SK-N-SH (cell line): ENCODE data around the gene H2BK1. TPM values are rescaled to one million over a fixed set of nuclear protein-coding genes. Genes with fewer than 3 reads are reported as not detected.

ENCODE experiments used
- CTCF ChIA-PET: fragments of 300-600, 350-600 bp; formaldehyde crosslinking; extraction: SDS; loops from one replicate; lab custom pipeline; 2021; lab: Yijun Ruan, JAX
- POLR2A ChIA-PET: fragments of 350-600 bp; sonication (Branson Sonifier 250); formaldehyde crosslinking; extraction: SDS; loops from one replicate; lab custom pipeline; 2020; ENCODE audit warnings: antibody characterized with exemption, inconsistent platforms; lab: Yijun Ruan, JAX
- DNase-seq: peaks from one replicate; pipeline ENCODE4 v3.0.0; 2012
- H2AFZ ChIP-seq: fragments of 200-600 bp; sonication (generic); 2 replicates; pipeline ENCODE4 v1.8.1; 2016; ENCODE audit warnings: antibody characterized with exemption, mild to moderate bottlenecking, low read depth
- H3F3A ChIP-seq: fragments of 200-600 bp; sonication (generic); replicated peaks from 2 replicates; pipeline ENCODE3; 2016; ENCODE audit warnings: antibody characterized with exemption, mild to moderate bottlenecking; ENCODE audit not compliant: insufficient read depth
- H3K27ac ChIP-seq, 2 experiments: fragments of 200-500 bp in 1 of 2; fragments of 200-600 bp in 1 of 2; sonication (Bioruptor generic) in 1 of 2; sonication (generic), shearing (Covaris generic) in 1 of 2; 2 replicates each; pipeline versions ENCODE4 v1.5.1 to v1.6.1; 2014 to 2016; ENCODE audit warnings: low read depth in 2 of 2, inconsistent platforms in 1 of 2, low read length in 1 of 2, mild to moderate bottlenecking in 1 of 2, mixed read lengths in 1 of 2
- H3K27me3 ChIP-seq: fragments of 200-600 bp; sonication (generic), shearing (Covaris generic); 2 replicates; pipeline ENCODE4 v1.6.1; 2016; ENCODE audit warnings: mixed run types; ENCODE audit not compliant: insufficient read depth
- H3K36me3 ChIP-seq, 2 experiments: fragments of 200-500 bp in 1 of 2; fragments of 200-600 bp in 1 of 2; sonication (Bioruptor generic) in 1 of 2; sonication (generic) in 1 of 2; replicated peaks in 1 of 2; 2 replicates each; pipeline versions ENCODE3 to v1.5.1; 2014 to 2016; ENCODE audit warnings: low read length in 1 of 2, mild to moderate bottlenecking in 1 of 2; ENCODE audit not compliant: insufficient read depth in 2 of 2, control insufficient read depth in 1 of 2
- H3K4me1 ChIP-seq, 2 experiments: fragments of 200-500 bp in 1 of 2; fragments of 200-600 bp in 1 of 2; sonication (Bioruptor generic) in 1 of 2; sonication (generic), shearing (Covaris generic) in 1 of 2; 2 replicates each; pipeline versions ENCODE4 v1.5.1 to v1.6.1; 2014 to 2016; ENCODE audit warnings: low read depth in 1 of 2, low read length in 1 of 2, mixed run types in 1 of 2; ENCODE audit not compliant: insufficient read depth in 2 of 2, control insufficient read depth in 1 of 2
- H3K4me2 ChIP-seq: fragments of 200-600 bp; sonication (generic), shearing (Covaris generic); 2 replicates; pipeline ENCODE4 v1.6.1; 2017; ENCODE audit warnings: mixed run types
- H3K4me3 ChIP-seq, 2 experiments: fragments of 200-500 bp in 1 of 2; fragments of 200-600 bp in 1 of 2; sonication (Bioruptor generic) in 1 of 2; sonication (generic), shearing (Covaris generic) in 1 of 2; 2 replicates each; pipeline versions ENCODE4 v1.5.1 to v1.8.1; 2014 to 2016; ENCODE audit warnings: low read depth in 2 of 2, inconsistent platforms in 1 of 2, low read length in 1 of 2, mild to moderate bottlenecking in 1 of 2, mixed read lengths in 1 of 2, moderate library complexity in 1 of 2
- H3K79me2 ChIP-seq: fragments of 200-600 bp; sonication (generic); 2 replicates; pipeline ENCODE4 v1.8.1; 2017; ENCODE audit warnings: mild to moderate bottlenecking; ENCODE audit not compliant: insufficient read depth
- H3K9ac ChIP-seq: fragments of 200-600 bp; sonication (generic); 2 replicates; pipeline ENCODE4 v1.6.1; 2017; ENCODE audit warnings: mixed run types
- H3K9me2 ChIP-seq: fragments of 200-600 bp; sonication (generic); 2 replicates; pipeline ENCODE4 v1.6.1; 2017; ENCODE audit warnings: mixed run types
- H3K9me3 ChIP-seq: fragments of 200-600 bp; sonication (generic); 2 replicates; pipeline ENCODE4 v1.6.1; 2017; ENCODE audit warnings: mixed run types, mild to moderate bottlenecking, moderate library complexity
- H4K20me1 ChIP-seq: fragments of 200-600 bp; sonication (generic); 2 replicates; pipeline ENCODE4 v1.6.1; 2017; ENCODE audit warnings: mild to moderate bottlenecking, mixed run types; ENCODE audit not compliant: insufficient read depth
- CHD2 ChIP-seq: fragments of 150-350 bp; IDR thresholded peaks from 2 replicates; pipeline ENCODE4 v1.6.1; 2018; ENCODE audit warnings: low read length; ENCODE audit not compliant: partially characterized antibody
- ELF1 ChIP-seq: IDR thresholded peaks from 2 replicates; pipeline ENCODE4 v1.4.0; 2012
- GATA2 ChIP-seq: sonication (generic); formaldehyde crosslinking; IDR thresholded peaks from 2 replicates; pipeline ENCODE4 v1.5.0; 2020; ENCODE audit warnings: mild to moderate bottlenecking, missing genetic modification reagents
- MAX ChIP-seq: IDR thresholded peaks from 2 replicates; pipeline ENCODE4 v1.4.0; 2012; ENCODE audit warnings: low read depth
- NFIC ChIP-seq: IDR thresholded peaks from 2 replicates; pipeline ENCODE4 v1.4.0; 2012; ENCODE audit warnings: borderline replicate concordance
- POLR2AphosphoS5 ChIP-seq: IDR thresholded peaks from 2 replicates; pipeline ENCODE4 v1.6.1; 2012; ENCODE audit warnings: low read depth, low read length
- RAD21 ChIP-seq: IDR thresholded peaks from 2 replicates; pipeline ENCODE4 v1.6.1; 2012; ENCODE audit warnings: mild to moderate bottlenecking, low read length
- RFX5 ChIP-seq: IDR thresholded peaks from 2 replicates; pipeline ENCODE4 v1.6.1; 2012; ENCODE audit warnings: mild to moderate bottlenecking, improper control_type of control experiment, low read length
- RXRA ChIP-seq: IDR thresholded peaks from 2 replicates; pipeline ENCODE4 v1.4.0; 2012; ENCODE audit warnings: low read depth, mild to moderate bottlenecking, borderline replicate concordance
- SIN3A ChIP-seq: IDR thresholded peaks from 2 replicates; pipeline ENCODE4 v1.6.1; 2012; ENCODE audit warnings: low read depth, mild to moderate bottlenecking, low read length, moderate library complexity, borderline replicate concordance
- SMC3 ChIP-seq: IDR thresholded peaks from 2 replicates; pipeline ENCODE4 v1.6.1; 2012; ENCODE audit warnings: low read depth, low read length, improper control_type of control experiment
- USF2 ChIP-seq: fragments of 150-350 bp; IDR thresholded peaks from 2 replicates; pipeline ENCODE4 v1.6.1; 2017; ENCODE audit warnings: antibody characterized with exemption, low read length, low read depth, borderline replicate concordance
- WGBS: methylation state at CpG from one replicate; pipeline ENCODE4 v1.1.6; 2017; ENCODE audit warnings: low lambda C conversion rate; 5-methylcytosine and 5-hydroxymethylcytosine counted together
- polyA plus RNA-seq, 3 experiments: library from polyadenylated mRNA; depleted of rRNA; stranded (reverse); fragments of >200 nt; gene quantifications; 2 replicates each; pipeline ENCODE4 v1.2.3, GENCODE V29; 2012

The H2BK1 gene
- polyA plus RNA-seq, 1 of the 3 experiments (the other 2 are of a cell fraction) = not detected

- no peak for TF ChIP-seq MAX
Observed at GRCh38 chr7:151201751-151202150, 8.5 kb downstream of the H2BK1 start (continued).

- CTCF ChIA-PET = no interaction called here
- no peak for TF ChIP-seq RXRA
- no peak for TF ChIP-seq USF2
- TF ChIP-seq SIN3A = no peak
- no peak for TF ChIP-seq CHD2
- no peak for TF ChIP-seq NFIC
- TF ChIP-seq RAD21 = no peak
- TF ChIP-seq SMC3 = no peak
- H3K9me3 ChIP-seq = no peaks in the 10 kb centered on the region
- H3K79me2 ChIP-seq = no peaks in the 10 kb centered on the region
- no peak for DNase-seq
- WGBS = 21% methylated on average over 3 of the region's 3 CpGs
- H3K36me3 ChIP-seq = no peaks in the 10 kb centered on the region
- H3K9ac ChIP-seq = no peak overlapping the region
- POLR2A ChIA-PET = no interaction called here
- no peaks in the 10 kb centered on the region for H3K9me2 ChIP-seq
- H3K4me3 ChIP-seq = no peak overlapping the region
- no peaks in the 10 kb centered on the region for H3K4me1 ChIP-seq
- H3F3A ChIP-seq = no peaks in the 10 kb centered on the region
- H4K20me1 ChIP-seq = no peaks in the 10 kb centered on the region
- H3K27ac ChIP-seq = no peak overlapping the region
- no peak overlapping the region for H3K4me2 ChIP-seq
- no peak overlapping the region for H2AFZ ChIP-seq
- H3K27me3 ChIP-seq = peaks cover 76% of the 10 kb centered on the region
Observed at GRCh38 chr7:151201344-151201743, 8.9 kb downstream of the H2BK1 start.

- peaks cover 77% of the 10 kb centered on the region for H3K27me3 ChIP-seq
- 61% methylated on average over 30 of the region's 30 CpGs for WGBS
- no peak overlapping the region for H3K9ac ChIP-seq
- no peak overlapping the region for H3K4me3 ChIP-seq
- DNase-seq = no peak
- no peaks in the 10 kb centered on the region for H3K36me3 ChIP-seq
- no peaks in the 10 kb centered on the region for H3F3A ChIP-seq
- H3K4me1 ChIP-seq = no peaks in the 10 kb centered on the region
- H4K20me1 ChIP-seq = no peaks in the 10 kb centered on the region
- no peak overlapping the region for H3K27ac ChIP-seq
- H2AFZ ChIP-seq = no peak overlapping the region
- POLR2A ChIA-PET = no interaction called here
- no peaks in the 10 kb centered on the region for H3K79me2 ChIP-seq
- TF ChIP-seq RFX5 (no peak), POLR2AphosphoS5 (no peak), ELF1 (no peak), GATA2 (no peak)
- CTCF ChIA-PET = interaction anchor here (0.9 to 1.7 kb wide), 6 partner anchors 20 to 76 kb away, joined by 3 to 4 read pairs (median 3); no protein-coding TSS in a partner anchor
- H3K9me3 ChIP-seq = no peaks in the 10 kb centered on the region
- no peak overlapping the region for H3K4me2 ChIP-seq
- H3K9me2 ChIP-seq = no peaks in the 10 kb centered on the region
Observed at GRCh38 chr7:151198945-151199848, 11.1 kb downstream of the H2BK1 start.
